ENCODE results near the gene POLQ.
A peak's percentile ranks its signal among the peaks of the same experiment; 100 is the strongest.
"Not testable (repeated sequence)": the region's sequence is repeated elsewhere in the genome, so short reads cannot be mapped to it uniquely, and the experiment has no call there.

Gene POLQ

GRCh38 chr3:121545574-121546455 is at the start of gene POLQ:
TSS of gene POLQ (minus strand) at chr3:121545988. CDS start at chr3:121545877, 111 bp downstream.
- DNase-seq: peak; percentile 63

- DNase-seq: no peak
These were observed 49.1 kb upstream of the POLQ start for GRCh38 chr3:121594850-121595249.

GRCh38 chr3:121593806-121594205 is 48.0 kb upstream of the POLQ start:
- DNase-seq: not testable (repeated sequence)

GRCh38 chr3:121592856-121593702 is 47.3 kb upstream of the POLQ start, which contains the start of gene FBXO40:
TSS of gene FBXO40 (plus strand) at chr3:121593379. CDS start at chr3:121620576, 27,197 bp downstream.
- no peak for DNase-seq

GRCh38 chr3:121584418-121584817 is 38.6 kb upstream of the POLQ start:
- DNase-seq: no peak

GRCh38 chr3:121581691-121582090 is 35.9 kb upstream of the POLQ start:
- DNase-seq: no peak

- DNase-seq: no peak
These were observed 28.7 kb upstream of the POLQ start for GRCh38 chr3:121574449-121574848.

GRCh38 chr3:121567649-121568048 is 21.9 kb upstream of the POLQ start, which contains the start of gene ARGFX:
TSS of gene ARGFX (plus strand) at chr3:121567949. CDS start at chr3:121570714, 2,765 bp downstream.
- DNase-seq: no peak

- DNase-seq: no peak
These were observed 21.0 kb upstream of the POLQ start for GRCh38 chr3:121566773-121567172.

- DNase-seq: no peak
These were observed 16.4 kb upstream of the POLQ start for GRCh38 chr3:121562148-121562547.

GRCh38 chr3:121557426-121557934 is 11.7 kb upstream of the POLQ start:
- no peak for DNase-seq

- no peak for DNase-seq
These were observed 7.0 kb upstream of the POLQ start for GRCh38 chr3:121552797-121553196.

- DNase-seq: no peak
These were observed 6.6 kb upstream of the POLQ start for GRCh38 chr3:121552379-121552778.

GRCh38 chr3:121545049-121545573 is 677 bp downstream of the POLQ start:
- peak; percentile 22 for DNase-seq

- DNase-seq: no peak
These were observed 2.9 kb downstream of the POLQ start for GRCh38 chr3:121542924-121543323.

- no peak for DNase-seq
These were observed 14.5 kb downstream of the POLQ start for GRCh38 chr3:121531269-121531668.

GRCh38 chr3:121529308-121529707 is 16.5 kb downstream of the POLQ start:
- no peak for DNase-seq

- DNase-seq: no peak
These were observed 25.3 kb downstream of the POLQ start for GRCh38 chr3:121520510-121520909.

GRCh38 chr3:121517953-121518655 is 27.7 kb downstream of the POLQ start:
- no peak for DNase-seq

GRCh38 chr3:121515862-121516261 is 29.9 kb downstream of the POLQ start:
- DNase-seq: no peak

- no peak for DNase-seq
These were observed 30.5 kb downstream of the POLQ start for GRCh38 chr3:121515313-121515712.

- DNase-seq: no peak
These were observed 31.3 kb downstream of the POLQ start for GRCh38 chr3:121514496-121514895.

Measured in 8988T (cell line).